ENCODE measurements around the gene GADD45A.

DNA sequence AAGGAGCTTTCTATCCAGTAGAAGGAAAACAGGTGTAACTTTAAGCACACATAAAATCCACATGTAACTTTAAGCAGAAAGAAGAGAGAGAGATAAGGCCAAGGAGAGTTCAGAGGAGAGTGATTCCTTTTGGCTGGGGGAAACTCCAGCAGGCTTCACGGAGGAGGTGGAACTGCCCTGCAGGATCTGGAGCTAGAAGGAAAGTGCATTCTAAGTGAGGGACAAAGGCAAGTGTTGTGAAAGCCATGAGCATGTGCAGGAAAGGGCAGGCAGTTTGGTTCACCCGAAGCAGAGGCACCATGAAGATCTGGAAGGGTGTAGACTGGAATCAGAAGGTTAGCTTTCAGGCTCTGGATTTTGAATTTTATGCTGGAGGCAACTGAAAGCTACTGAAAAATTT is 46.3 kb downstream of the GADD45A start:
- TF ChIP-seq EZH2 (IDR thresholded peaks at IDR 0.05) (no peak), POLR2AphosphoS5 (IDR thresholded peaks at IDR 0.05; ENCODE audit: borderline replicate concordance, low read depth, low read length) (no peak)

All from SK-N-MC (cell line).